H1 (cell line): Measurements from ENCODE around the gene DARS2. TPM values are rescaled to one million over a fixed set of nuclear protein-coding genes. Genes with fewer than 3 reads are reported as not detected.

ENCODE experiments used
- CTCF ChIA-PET: fragments of 300-600 bp; sonication (Branson Sonifier 250); formaldehyde crosslinking; loops from one replicate; lab custom pipeline; 2021; ENCODE audit not compliant: partially characterized antibody; lab: Charles Lee
- POLR2A ChIA-PET: fragments of 300-600 bp; sonication (Branson Sonifier 250); formaldehyde crosslinking; loops from one replicate; lab custom pipeline; 2021; ENCODE audit warnings: inconsistent platforms; ENCODE audit not compliant: partially characterized antibody; lab: Charles Lee
- DNase-seq, 2 experiments: peaks; one replicate each; pipeline versions ENCODE4 v3.0.0 to v3.0.0-alpha.2; 2010 to 2022; ENCODE audit warnings: low spot score in 2 of 2, low read depth in 1 of 2, mixed read lengths in 1 of 2
- FAIRE-seq: peaks from 2 replicates; lab custom pipeline; 2011; peaks lifted over from hg19 to GRCh38; lab: Jason Lieb, UNC
- H2AFZ ChIP-seq: 2 replicates; pipeline ENCODE4 v1.8.1; 2012; ENCODE audit warnings: low read length, inconsistent platforms
- H2AK5ac ChIP-seq: 2 replicates; pipeline ENCODE4 v1.6.1; 2013; ENCODE audit warnings: low read depth, low read length
- H2BK120ac ChIP-seq: replicated peaks from 2 replicates; pipeline ENCODE3; 2013; ENCODE audit warnings: low read depth, low read length, inconsistent platforms
- H2BK12ac ChIP-seq: 2 replicates; pipeline ENCODE4 v1.6.1; 2013; ENCODE audit warnings: low read depth, low read length
- H2BK15ac ChIP-seq: 2 replicates; pipeline ENCODE4 v1.6.1; 2013; ENCODE audit warnings: low read length
- H2BK20ac ChIP-seq: 2 replicates; pipeline ENCODE4 v1.6.1; 2013; ENCODE audit warnings: low read length
- H2BK5ac ChIP-seq: 2 replicates; pipeline ENCODE4 v1.6.1; 2013; ENCODE audit warnings: low read depth, low read length
- H3K14ac ChIP-seq: 2 replicates; pipeline ENCODE4 v1.6.1; 2013; ENCODE audit warnings: inconsistent platforms; ENCODE audit not compliant: insufficient read length
- H3K18ac ChIP-seq: 2 replicates; pipeline ENCODE4 v1.6.1; 2013; ENCODE audit warnings: low read length; ENCODE audit errors: extremely low read depth
- H3K23ac ChIP-seq: 2 replicates; pipeline ENCODE4 v1.6.1; 2013; ENCODE audit warnings: inconsistent platforms; ENCODE audit not compliant: insufficient read length
- H3K23me2 ChIP-seq: 2 replicates; pipeline ENCODE4 v1.6.1; 2013; ENCODE audit warnings: low read depth, low read length
- H3K27ac ChIP-seq: 2 replicates; pipeline ENCODE4 v1.6.1; 2011; ENCODE audit warnings: low read depth, low read length, inconsistent platforms
- H3K27me3 ChIP-seq, 4 experiments: replicated peaks in 1 of 4; 1 replicate in 1 of 4; 2 replicates in 3 of 4; pipeline versions ENCODE4 v1.6.1 to v1.8.1; 2011 to 2013; ENCODE audit warnings: low read length in 3 of 4, mild to moderate bottlenecking in 3 of 4, inconsistent platforms in 2 of 4, mixed read lengths in 2 of 4, moderate library complexity in 1 of 4; ENCODE audit not compliant: control insufficient read depth in 3 of 4, insufficient read depth in 3 of 4; ENCODE audit errors: extremely low read depth in 1 of 4
- H3K36me3 ChIP-seq, 4 experiments: 2 replicates each; pipeline versions ENCODE4 v1.6.1 to v1.8.1; 2011 to 2013; ENCODE audit warnings: mild to moderate bottlenecking in 4 of 4, low read length in 3 of 4, moderate library complexity in 2 of 4, control low read depth in 1 of 4, inconsistent platforms in 1 of 4; ENCODE audit not compliant: insufficient read depth in 4 of 4, control insufficient read depth in 2 of 4
- H3K4ac ChIP-seq: replicated peaks from 2 replicates; pipeline ENCODE3; 2013; ENCODE audit warnings: low read length, low read depth, mixed read lengths, inconsistent platforms; ENCODE audit not compliant: insufficient read length
- H3K4me1 ChIP-seq, 4 experiments: replicated peaks in 1 of 4; 1 replicate in 1 of 4; 2 replicates in 3 of 4; pipeline versions ENCODE4 v1.6.1 to v1.8.1; 2011 to 2013; ENCODE audit warnings: low read length in 3 of 4, inconsistent platforms in 2 of 4, mixed read lengths in 1 of 4; ENCODE audit not compliant: insufficient read depth in 4 of 4, control insufficient read depth in 3 of 4
- H3K4me2 ChIP-seq, 2 experiments: 2 replicates each; pipeline versions ENCODE4 v1.6.1 to v1.8.1; 2011 to 2013; ENCODE audit warnings: low read depth in 2 of 2, low read length in 2 of 2, control low read depth in 1 of 2, inconsistent platforms in 1 of 2, mild to moderate bottlenecking in 1 of 2; ENCODE audit not compliant: insufficient read depth in 1 of 2
- H3K4me3 ChIP-seq, 4 experiments: fragments of 200-600, 300-600 bp in 1 of 4; sonication (generic), shearing (Covaris generic), sonication (Bioruptor Twin) in 1 of 4; 2 replicates each; pipeline versions ENCODE4 v1.5.1 to v1.8.1; 2011 to 2016; ENCODE audit warnings: low read length in 4 of 4, low read depth in 3 of 4, control low read depth in 2 of 4, inconsistent platforms in 2 of 4, mild to moderate bottlenecking in 2 of 4, mixed read lengths in 1 of 4, moderate library complexity in 1 of 4; ENCODE audit not compliant: insufficient read depth in 2 of 4; ENCODE audit errors: extremely low read depth in 1 of 4
- H3K56ac ChIP-seq: replicated peaks from 2 replicates; pipeline ENCODE3; 2013; ENCODE audit warnings: low read depth, mild to moderate bottlenecking, mixed read lengths, low read length, inconsistent platforms; ENCODE audit not compliant: insufficient read length
- H3K79me1 ChIP-seq: 2 replicates; pipeline ENCODE4 v1.6.1; 2013; ENCODE audit warnings: low read depth, low read length, control low read depth
- H3K79me2 ChIP-seq, 2 experiments: 2 replicates each; pipeline versions ENCODE4 v1.6.1 to v1.8.1; 2012 to 2013; ENCODE audit warnings: low read length in 2 of 2, mild to moderate bottlenecking in 2 of 2, inconsistent platforms in 1 of 2; ENCODE audit not compliant: insufficient read depth in 2 of 2, control insufficient read depth in 1 of 2
- H3K9ac ChIP-seq, 4 experiments: replicated peaks in 1 of 4; 1 replicate in 1 of 4; 2 replicates in 3 of 4; pipeline versions ENCODE4 v1.6.1 to v1.8.1; 2011 to 2013; ENCODE audit warnings: low read depth in 3 of 4, low read length in 3 of 4, control low read depth in 2 of 4, mild to moderate bottlenecking in 2 of 4, moderate library complexity in 2 of 4, inconsistent platforms in 1 of 4; ENCODE audit errors: extremely low read depth in 1 of 4
- H3K9me3 ChIP-seq, 2 experiments: 2 replicates each; pipeline versions ENCODE4 v1.6.1 to v1.8.1; 2012 to 2013; ENCODE audit warnings: mild to moderate bottlenecking in 2 of 2, moderate library complexity in 2 of 2, control low read depth in 1 of 2, inconsistent platforms in 1 of 2, low read depth in 1 of 2, low read length in 1 of 2, mixed read lengths in 1 of 2; ENCODE audit not compliant: insufficient read depth in 2 of 2
- H4K20me1 ChIP-seq, 2 experiments: replicated peaks in 1 of 2; 2 replicates each; pipeline versions ENCODE3 to v1.8.1; 2011 to 2013; ENCODE audit warnings: inconsistent platforms in 2 of 2, low read length in 2 of 2, mild to moderate bottlenecking in 1 of 2; ENCODE audit not compliant: insufficient read depth in 2 of 2, control insufficient read depth in 1 of 2
- H4K5ac ChIP-seq: 2 replicates; pipeline ENCODE4 v1.6.1; 2013; ENCODE audit warnings: low read length, low read depth, mixed read lengths, inconsistent platforms; ENCODE audit not compliant: insufficient read length
- H4K8ac ChIP-seq: 2 replicates; pipeline ENCODE4 v1.8.0; 2013; ENCODE audit warnings: mild to moderate bottlenecking, moderate library complexity, low read length, inconsistent platforms; ENCODE audit not compliant: insufficient read depth; ENCODE audit errors: extremely low read depth
- H4K91ac ChIP-seq: replicated peaks from 2 replicates; pipeline ENCODE3; 2013; ENCODE audit warnings: low read length, mixed read lengths, inconsistent platforms; ENCODE audit not compliant: insufficient read length
- ATF3 ChIP-seq: IDR thresholded peaks from 2 replicates; pipeline ENCODE4 v1.6.1; 2011; ENCODE audit warnings: low read depth, mild to moderate bottlenecking, low read length; ENCODE audit not compliant: insufficient read depth
- BACH1 ChIP-seq: IDR thresholded peaks from 2 replicates; pipeline ENCODE4 v1.6.1; 2012; ENCODE audit warnings: low read length, improper control_type of control experiment
- BCL11A ChIP-seq, 2 experiments: IDR thresholded peaks; one replicate each; pipeline ENCODE4 v1.6.1; 2011; ENCODE audit warnings: low read depth in 2 of 2, low read length in 2 of 2, mild to moderate bottlenecking in 2 of 2
- CHD1 ChIP-seq: IDR thresholded peaks from 2 replicates; pipeline ENCODE4 v1.6.1; 2012; ENCODE audit warnings: low read depth, low read length, improper control_type of control experiment
- CTCF ChIP-seq, 3 experiments: IDR thresholded peaks; 1 replicate in 2 of 3; 2 replicates in 1 of 3; pipeline versions ENCODE4 v1.5.1 to v1.6.1; 2011; ENCODE audit warnings: low read length in 3 of 3, mild to moderate bottlenecking in 3 of 3, inconsistent platforms in 2 of 3, low read depth in 1 of 3, moderate library complexity in 1 of 3; ENCODE audit not compliant: insufficient read depth in 1 of 3; ENCODE audit errors: control extremely low read depth in 1 of 3
- GABPA ChIP-seq: IDR thresholded peaks from 2 replicates; pipeline ENCODE4 v1.6.1; 2011; ENCODE audit warnings: mild to moderate bottlenecking, low read length, moderate library complexity, borderline replicate concordance; ENCODE audit not compliant: insufficient read depth
- GTF2F1 ChIP-seq: IDR thresholded peaks from 2 replicates; pipeline ENCODE4 v1.6.1; 2012; ENCODE audit warnings: low read depth, low read length, improper control_type of control experiment, borderline replicate concordance
- HDAC2 ChIP-seq, 2 experiments: fragments of 300-600 bp in 1 of 2; sonication (generic) in 1 of 2; IDR thresholded peaks; 2 replicates each; pipeline ENCODE4 v1.6.1; 2011 to 2012; ENCODE audit warnings: low read depth in 2 of 2, low read length in 2 of 2, mild to moderate bottlenecking in 2 of 2, moderate library complexity in 2 of 2, borderline replicate concordance in 1 of 2, inconsistent platforms in 1 of 2
- SP4 ChIP-seq: IDR thresholded peaks from 2 replicates; pipeline ENCODE4 v1.6.1; 2012; ENCODE audit warnings: low read length, inconsistent platforms
- SRF ChIP-seq: IDR thresholded peaks from 2 replicates; pipeline ENCODE4 v1.6.1; 2011; ENCODE audit warnings: mild to moderate bottlenecking, low read depth, low read length, moderate library complexity
- TCF12 ChIP-seq: IDR thresholded peaks from 2 replicates; pipeline ENCODE4 v1.6.1; 2011; ENCODE audit warnings: low read depth, mild to moderate bottlenecking, low read length
- polyA plus RNA-seq, 7 experiments: library from polyadenylated mRNA; depleted of rRNA in 3 of 7; stranded (reverse) in 5 of 7; unstranded in 2 of 7; fragments of >200 nt in 5 of 7; fragments of 200-250 nt in 2 of 7; gene quantifications; 1 replicate in 5 of 7; 2 replicates in 1 of 7; 4 replicates in 1 of 7; pipeline versions ENCODE4 v1.2.1 to v1.2.3, GENCODE V29; 2011 to 2013; ENCODE audit warnings: missing spikeins in 2 of 7, mixed read lengths in 2 of 7
- total RNA-seq: library from RNA; stranded (reverse); fragmentation: NEBNext Ultra II Directional; extraction: Animal tissue kit (Norgen Biotek cat#: 25700); gene quantifications from 2 replicates; pipeline ENCODE4 v1.2.1, GENCODE V29; 2021

DARS2 gene
- total and polyA plus RNA-seq, 2 of the 8 experiments (the other 6 are each of a cell fraction or from before 2014, with no cell fraction given) = 21.0 to 35.2 TPM

GRCh38 chr1:173888749-173889148, 64.3 kb downstream of the DARS2 start:
- H3K79me2 ChIP-seq = no peaks in the 10 kb centered on the region
- no peak overlapping the region for H3K18ac ChIP-seq
- no peak overlapping the region for H3K9ac ChIP-seq
- no peak overlapping the region for H2BK12ac ChIP-seq
- no peak overlapping the region for H4K8ac ChIP-seq
- H2BK5ac ChIP-seq = peak overlapping the region; percentile 54; the same call in 1 of the 2 replicates
- no peaks in the 10 kb centered on the region for H3K79me1 ChIP-seq
- no peak overlapping the region for H4K5ac ChIP-seq
- H3K27ac ChIP-seq = no peak overlapping the region; the same call in 1 of the 2 replicates
- peaks cover 0 to 14% (median 5%) of the 10 kb centered on the region in 4 experiments; a peak in 4 of 8 replicates for H3K36me3 ChIP-seq
- FAIRE-seq = no peak
- no peaks in the 10 kb centered on the region for H4K20me1 ChIP-seq
- H3K56ac ChIP-seq = no peak overlapping the region
- no peak overlapping the region for H2BK20ac ChIP-seq
- no peaks in the 10 kb centered on the region for H3K23me2 ChIP-seq
- no peak for DNase-seq
- no peak overlapping the region for H2AK5ac ChIP-seq
- CTCF ChIA-PET = interaction anchor here (0.6 to 3.9 kb wide), 3 partner anchors 26 to 137 kb away, joined by 3 to 18 read pairs (median 4); no protein-coding TSS in a partner anchor
- peaks cover 0 to 7% (median 2%) of the 10 kb centered on the region in 4 experiments; a peak in 2 of 7 replicates for H3K4me1 ChIP-seq
- peak overlapping the region; percentile 41 for H3K4me2 ChIP-seq
- no peaks in the 10 kb centered on the region for H3K27me3 ChIP-seq
- H4K91ac ChIP-seq = no peak overlapping the region
- no peak overlapping the region for H3K23ac ChIP-seq
- H2BK15ac ChIP-seq = no peak overlapping the region
- H3K9me3 ChIP-seq = no peaks in the 10 kb centered on the region
- H2BK120ac ChIP-seq = no peak overlapping the region
- H2AFZ ChIP-seq = no peak overlapping the region
- no peak overlapping the region for H3K14ac ChIP-seq
- POLR2A ChIA-PET = interaction anchor here (0.6 to 6.8 kb wide), 4 partner anchors 8 to 23 kb away, joined by 3 to 109 read pairs (median 5); partner anchors contain the start of genes GAS5 and ZBTB37
- H3K4ac ChIP-seq = no peak overlapping the region
- peak overlapping the region in 1 of 4 experiments; percentile 11; a peak in 1 of 8 replicates for H3K4me3 ChIP-seq
- TF ChIP-seq ATF3 (no peak), BCL11A (IDR thresholded peaks at IDR 0.05; ENCODE audit: low read depth in 2 of 2, low read length in 2 of 2) (no peak), HDAC2 (IDR thresholded peaks at IDR 0.05; ENCODE audit: borderline replicate concordance in 1 of 2, low read depth in 2 of 2, low read length in 2 of 2) (no peak), SP4 (no peak), GABPA (no peak), CHD1 (no peak), SRF (no peak), CTCF (IDR thresholded peaks at IDR 0.05; ENCODE audit: control extremely low read depth in 1 of 3, insufficient read depth in 1 of 3, low read depth in 1 of 3, low read length in 3 of 3) (no peak), TCF12 (no peak), GTF2F1 (no peak), BACH1 (no peak)
